ENCODE data around the gene CMTM7. TPM values are rescaled to one million over a fixed set of nuclear protein-coding genes. Genes with fewer than 3 reads are reported as not detected.

CMTM7 gene
- total and polyA plus RNA-seq, 2 of the 8 experiments (the other 6 are each of a cell fraction or from before 2014, with no cell fraction given) = 33.3 to 65.8 TPM

DNA sequence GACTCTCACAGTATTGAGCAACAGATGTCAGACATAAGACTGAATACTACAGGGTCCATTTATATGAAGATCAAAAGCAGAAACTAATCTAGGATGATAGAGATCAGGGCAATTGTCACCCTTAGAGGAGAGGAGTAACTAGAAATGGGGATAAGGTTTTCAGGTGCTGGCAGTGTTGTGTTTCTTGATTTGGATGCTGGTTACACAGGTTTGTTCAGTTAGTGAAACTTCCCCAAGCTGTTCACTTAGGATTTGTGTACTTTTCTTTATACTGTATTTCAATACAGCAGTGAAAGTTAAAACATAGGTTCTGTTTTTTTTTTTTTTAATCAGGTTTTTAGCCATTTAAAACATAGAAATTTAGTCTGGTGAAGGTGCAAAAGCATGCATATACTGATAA lies 39.1 kb upstream of the CMTM7 start:
- Histone ChIP-seq H3K36me3 (ENCODE audit: control insufficient read depth in 2 of 4, insufficient read depth in 4 of 4, low read length in 3 of 4) (no peaks in the 10 kb centered on the region), H2BK20ac (ENCODE audit: low read length) (no peak overlapping the region), H3K4me1 (replicated peaks in 1 of 4; ENCODE audit: control insufficient read depth in 3 of 4, insufficient read depth in 4 of 4, low read length in 3 of 4) (peaks cover 3 to 14% (median 11%) of the 10 kb centered on the region in 4 experiments; a peak in 5 of 7 replicates), H3K79me2 (ENCODE audit: control insufficient read depth in 1 of 2, insufficient read depth in 2 of 2, low read length in 2 of 2) (no peaks in the 10 kb centered on the region), H3K18ac (ENCODE audit: extremely low read depth, low read length) (no peak overlapping the region), H3K23me2 (ENCODE audit: low read depth, low read length) (no peaks in the 10 kb centered on the region; the same call in 1 of the 2 replicates), H3K27me3 (replicated peaks in 1 of 4; ENCODE audit: control insufficient read depth in 3 of 4, extremely low read depth in 1 of 4, insufficient read depth in 3 of 4, low read length in 3 of 4) (no peaks in the 10 kb centered on the region), H3K56ac (replicated peaks; ENCODE audit: insufficient read length, low read depth, low read length) (no peak overlapping the region), H4K91ac (replicated peaks; ENCODE audit: insufficient read length, low read length) (no peak overlapping the region), H3K79me1 (ENCODE audit: low read depth, low read length) (no peaks in the 10 kb centered on the region; the same call in 1 of the 2 replicates), H3K27ac (ENCODE audit: low read depth, low read length) (no peak overlapping the region), H4K8ac (ENCODE audit: extremely low read depth, insufficient read depth, low read length) (no peak overlapping the region), H2BK120ac (replicated peaks; ENCODE audit: low read depth, low read length) (no peak overlapping the region), H4K20me1 (replicated peaks in 1 of 2; ENCODE audit: control insufficient read depth in 1 of 2, insufficient read depth in 2 of 2, low read length in 2 of 2) (no peaks in the 10 kb centered on the region), H3K9ac (replicated peaks in 1 of 4; ENCODE audit: extremely low read depth in 1 of 4, low read depth in 3 of 4, low read length in 3 of 4) (no peak overlapping the region), H2AFZ (ENCODE audit: low read length) (no peak overlapping the region), H3K9me3 (ENCODE audit: insufficient read depth in 2 of 2, low read depth in 1 of 2, low read length in 1 of 2) (no peaks in the 10 kb centered on the region), H3K23ac (ENCODE audit: insufficient read length) (no peak overlapping the region), H3K14ac (ENCODE audit: insufficient read length) (no peak overlapping the region), H2AK5ac (ENCODE audit: low read depth, low read length) (no peak overlapping the region), H2BK5ac (ENCODE audit: low read depth, low read length) (no peak overlapping the region), H3K4me3 (ENCODE audit: extremely low read depth in 1 of 4, insufficient read depth in 2 of 4, low read depth in 3 of 4, low read length in 4 of 4) (no peak overlapping the region), H4K5ac (ENCODE audit: insufficient read length, low read depth, low read length) (no peak overlapping the region), H2BK15ac (ENCODE audit: low read length) (no peak overlapping the region), H2BK12ac (ENCODE audit: low read depth, low read length) (no peak overlapping the region), H3K4me2 (ENCODE audit: insufficient read depth in 1 of 2, low read depth in 2 of 2, low read length in 2 of 2) (no peak overlapping the region), H3K4ac (replicated peaks; ENCODE audit: insufficient read length, low read depth, low read length) (no peak overlapping the region)
- POLR2A ChIA-PET (ENCODE audit: partially characterized antibody) = no interaction called here
- CTCF ChIA-PET (ENCODE audit: partially characterized antibody) = interaction anchor here (0.8 to 1.4 kb wide), 3 partner anchors 14 to 44 kb away, joined by 3 to 4 read pairs (median 3); no protein-coding TSS in a partner anchor
- DNase-seq (ENCODE audit: low read depth in 1 of 2, low spot score in 2 of 2) (no peak), FAIRE-seq (no peak)
- TF ChIP-seq SIRT6 (IDR thresholded peaks at IDR 0.05; ENCODE audit: low read length) = no peak
- TF ChIP-seq BRCA1 (IDR thresholded peaks at IDR 0.05; ENCODE audit: low read depth, low read length) = no peak
- no peak for TF ChIP-seq RFX5 (IDR thresholded peaks at IDR 0.05; ENCODE audit: borderline replicate concordance, low read depth, low read length)
- no peak for TF ChIP-seq USF2 (IDR thresholded peaks at IDR 0.05; ENCODE audit: low read length)
- TF ChIP-seq EGR1 (IDR thresholded peaks at IDR 0.05; ENCODE audit: borderline replicate concordance, low read depth, low read length) = no peak
- TF ChIP-seq FOSL1 (IDR thresholded peaks at IDR 0.05; ENCODE audit: insufficient read depth, low read depth, low read length) = no peak
- TF ChIP-seq EP300 (IDR thresholded peaks at IDR 0.05; ENCODE audit: borderline replicate concordance in 1 of 2, low read depth in 2 of 2, low read length in 2 of 2) = no peak
- TF ChIP-seq PHF8 (conservative IDR thresholded peaks at IDR 0.05; ENCODE audit: low read depth, low read length) = no peak
- no peak for TF ChIP-seq POLR2AphosphoS5 (IDR thresholded peaks at IDR 0.05; ENCODE audit: low read depth, low read length)
- no peak for TF ChIP-seq GABPA (IDR thresholded peaks at IDR 0.05; ENCODE audit: borderline replicate concordance, insufficient read depth, low read length)
- TF ChIP-seq BACH1 (IDR thresholded peaks at IDR 0.05; ENCODE audit: low read length) = no peak
- no peak for TF ChIP-seq BCL11A (IDR thresholded peaks at IDR 0.05; ENCODE audit: low read depth in 2 of 2, low read length in 2 of 2)
- no peak for TF ChIP-seq RXRA (IDR thresholded peaks at IDR 0.05; ENCODE audit: insufficient read depth, low read depth, low read length)
